HL-60/S4 treated with retinoic acid at 250 ng/mL for 4 days and 3 days (cell line): ENCODE measurements around the gene SLC19A2.
"Not testable (repeated sequence)": the region's sequence is repeated elsewhere in the genome, so short reads cannot be mapped to it uniquely, and the experiment has no call there.

Source experiments
- in situ Hi-C: fragments of 300-500 bp; cut with MboI; formaldehyde crosslinking; loops from 2 replicates; pipeline ENCODE4 v1.7.0; 2022; ENCODE audit warnings: low sequenced_read_pairs

SLC19A2 gene

GRCh38 chr1:169511316-169512005 is 25.7 kb upstream of the SLC19A2 start:
- in situ Hi-C loops, result no loop called here

DNA sequence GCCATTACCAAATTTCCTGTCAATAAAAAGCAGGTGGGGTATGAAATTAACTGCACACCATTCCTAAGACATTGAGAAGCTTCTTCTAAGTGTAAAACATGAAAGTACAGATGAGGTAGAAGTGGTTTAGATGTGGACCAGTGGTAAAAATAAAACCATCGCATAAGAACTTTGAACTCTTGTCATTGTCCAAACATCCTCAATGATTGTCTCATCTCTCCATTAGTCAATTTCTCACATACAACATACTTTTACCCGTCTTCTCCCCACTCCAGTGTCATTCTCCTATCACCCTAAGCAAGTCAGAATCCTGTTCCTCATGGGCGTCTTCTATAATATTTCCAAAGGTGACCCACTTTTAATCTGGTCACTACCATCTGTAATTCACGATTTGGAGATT is 24.3 kb upstream of the SLC19A2 start:
- in situ Hi-C loops, result no loop called here

GRCh38 chr1:169509354-169509753 is 23.6 kb upstream of the SLC19A2 start:
- in situ Hi-C loops, result no loop called here

DNA sequence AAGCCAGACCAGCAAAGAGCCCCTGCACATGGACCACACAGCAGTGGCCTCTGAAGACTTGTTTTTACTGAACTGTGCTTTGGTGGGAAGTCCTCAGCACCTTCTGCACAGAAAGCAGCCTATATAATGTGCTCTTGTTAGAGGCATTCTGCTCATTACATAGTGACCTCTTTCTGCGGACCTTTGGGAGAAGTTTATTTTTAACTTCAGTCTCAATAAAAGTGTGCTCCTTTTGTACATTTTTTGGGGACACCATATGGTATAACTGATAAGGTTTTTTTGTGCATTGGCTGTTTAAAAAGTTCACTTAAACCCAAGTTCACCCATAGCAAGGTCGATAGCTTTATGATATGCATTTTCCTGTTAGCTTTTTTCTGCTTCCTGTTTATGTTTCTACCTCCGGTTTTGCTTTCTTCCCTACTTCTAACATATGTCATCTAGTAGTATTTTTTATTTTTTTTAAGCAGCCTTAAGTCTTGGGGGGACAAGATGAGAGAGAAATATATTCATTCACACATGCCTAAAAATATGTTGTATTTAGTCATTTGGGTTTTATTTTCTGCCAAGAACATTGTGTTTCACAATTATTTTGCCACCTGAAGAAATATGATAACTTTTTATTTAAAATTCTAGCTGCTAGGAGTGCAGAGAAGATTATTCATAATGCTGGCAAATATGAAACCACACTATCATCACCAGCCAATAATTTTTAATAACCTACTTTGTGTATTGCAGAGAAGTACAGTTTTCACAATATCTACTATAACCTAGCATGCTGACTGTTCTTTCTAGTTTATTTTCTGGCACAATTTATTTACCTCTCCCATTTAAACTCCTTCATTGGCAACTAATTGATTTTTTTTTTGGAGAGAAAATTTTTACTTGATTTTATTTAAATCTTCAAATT is 22.9 kb upstream of the SLC19A2 start:
- in situ Hi-C loops, result no loop called here

DNA sequence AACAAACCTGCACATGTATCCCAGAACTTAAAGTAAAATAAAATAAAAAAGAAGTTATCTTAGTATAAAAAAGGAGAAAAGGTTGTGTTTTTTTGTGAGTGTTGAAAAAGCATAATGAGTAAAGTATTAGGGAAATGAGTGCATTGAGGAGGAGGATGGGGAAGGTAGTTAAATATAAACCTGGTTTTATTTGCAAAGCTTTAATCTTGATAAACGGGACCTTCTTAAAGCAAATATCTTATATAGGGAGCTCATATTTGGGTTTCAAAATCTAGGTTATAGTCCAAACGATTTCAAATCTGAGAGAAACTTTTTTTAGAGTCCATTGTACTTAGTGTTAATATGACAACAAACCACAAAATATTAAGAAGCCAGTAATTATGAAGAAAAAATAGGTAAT is 21.7 kb upstream of the SLC19A2 start:
- in situ Hi-C loops, result no loop called here

GRCh38 chr1:169503601-169504000 is 17.9 kb upstream of the SLC19A2 start:
- in situ Hi-C loops, result not testable (repeated sequence)

GRCh38 chr1:169499807-169500206 is 14.1 kb upstream of the SLC19A2 start:
- in situ Hi-C loops, result no loop called here

DNA sequence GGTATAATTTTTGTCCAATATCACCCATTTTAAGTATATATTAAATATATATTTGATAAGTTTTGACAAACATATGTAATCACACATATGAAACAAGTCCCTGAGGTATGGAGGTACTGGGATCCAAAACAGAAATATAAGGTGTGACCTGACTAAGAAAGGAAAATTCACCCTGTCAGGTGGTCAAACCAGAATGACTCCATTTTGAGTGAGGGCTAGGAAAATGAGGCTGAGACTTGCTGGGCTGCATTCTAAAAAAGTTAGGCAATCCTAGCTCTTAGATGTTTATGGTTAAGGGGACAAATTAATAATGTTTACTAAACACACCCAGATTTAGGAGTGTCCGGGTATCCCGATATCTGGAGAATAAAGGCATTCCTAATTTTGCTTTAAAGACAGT is 11.6 kb upstream of the SLC19A2 start:
- in situ Hi-C loops, result no loop called here

DNA sequence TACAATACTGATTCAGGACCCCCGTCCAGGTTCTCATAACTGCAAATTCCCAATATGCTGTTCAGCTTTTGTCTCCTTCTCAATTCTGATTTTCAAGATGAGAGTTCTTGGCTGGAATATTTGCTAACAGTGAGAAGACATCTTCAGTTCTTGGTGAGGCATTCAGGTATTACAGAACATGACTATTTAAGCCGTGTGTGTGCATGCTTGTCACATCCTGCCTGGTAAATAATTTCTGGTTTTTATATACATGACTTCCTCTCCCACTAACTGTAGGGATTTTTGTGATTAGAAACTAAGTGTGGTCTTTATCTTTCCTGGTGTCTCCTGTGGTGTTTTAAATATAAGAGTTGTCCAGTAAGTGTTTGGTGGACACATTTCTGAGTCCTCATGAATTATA is 10.2 kb upstream of the SLC19A2 start:
- in situ Hi-C loops, result no loop called here

DNA sequence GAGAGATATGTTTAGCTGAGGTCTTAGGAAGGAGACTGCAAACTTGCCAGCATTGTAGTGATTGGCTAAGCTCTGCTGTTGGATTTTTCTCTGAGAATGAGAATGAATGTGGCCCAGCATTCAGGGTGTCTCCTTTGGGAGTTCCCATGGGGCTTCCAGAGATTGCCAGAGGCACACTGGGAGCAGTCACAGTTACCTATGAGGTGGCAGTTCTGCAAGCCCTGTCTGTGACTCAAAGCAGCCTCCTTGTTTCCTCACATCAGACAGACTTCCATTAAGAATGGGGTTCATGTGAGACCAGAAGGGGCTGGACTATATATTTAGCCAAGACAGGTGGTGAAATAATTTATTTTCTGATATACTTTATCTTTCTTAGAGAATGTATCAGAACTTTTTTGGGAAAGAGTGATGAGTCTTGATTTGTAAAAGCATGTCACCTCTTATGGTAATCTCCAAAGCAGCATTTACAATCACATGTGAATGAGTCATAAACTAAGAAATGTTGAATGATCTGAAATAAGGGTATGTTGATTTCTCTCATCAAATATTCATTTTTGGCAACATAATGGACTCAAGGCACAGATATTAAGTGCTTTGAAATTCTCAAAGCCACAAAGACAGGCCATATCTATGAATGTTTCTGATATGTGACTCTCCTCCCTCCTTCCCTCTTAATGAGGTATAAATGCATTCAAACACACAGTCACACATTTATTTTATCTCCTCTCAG is 9.5 kb upstream of the SLC19A2 start:
- in situ Hi-C loops, result no loop called here

- in situ Hi-C loops, result no loop called here
Measured at GRCh38 chr1:169494343-169494742, 8.6 kb upstream of the SLC19A2 start.

DNA sequence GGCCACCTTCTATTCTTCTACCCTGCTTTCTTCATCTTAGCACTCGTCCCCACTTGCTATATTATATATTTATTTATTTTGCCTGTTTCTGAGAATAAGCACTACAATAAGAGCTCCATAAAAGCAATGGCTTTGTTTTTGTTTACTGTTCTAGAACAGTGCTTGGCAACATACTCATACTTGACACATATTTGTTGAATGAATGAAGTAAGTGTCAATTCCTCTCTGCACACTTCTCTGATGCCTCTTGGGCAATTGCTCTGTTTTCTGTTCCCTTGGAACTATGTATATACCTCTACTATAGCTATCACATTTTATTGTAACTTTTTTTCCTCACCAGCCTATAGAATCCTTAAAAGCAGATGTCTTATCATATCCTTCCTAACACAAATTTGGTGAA is 7.5 kb upstream of the SLC19A2 start:
- in situ Hi-C loops, result no loop called here

DNA sequence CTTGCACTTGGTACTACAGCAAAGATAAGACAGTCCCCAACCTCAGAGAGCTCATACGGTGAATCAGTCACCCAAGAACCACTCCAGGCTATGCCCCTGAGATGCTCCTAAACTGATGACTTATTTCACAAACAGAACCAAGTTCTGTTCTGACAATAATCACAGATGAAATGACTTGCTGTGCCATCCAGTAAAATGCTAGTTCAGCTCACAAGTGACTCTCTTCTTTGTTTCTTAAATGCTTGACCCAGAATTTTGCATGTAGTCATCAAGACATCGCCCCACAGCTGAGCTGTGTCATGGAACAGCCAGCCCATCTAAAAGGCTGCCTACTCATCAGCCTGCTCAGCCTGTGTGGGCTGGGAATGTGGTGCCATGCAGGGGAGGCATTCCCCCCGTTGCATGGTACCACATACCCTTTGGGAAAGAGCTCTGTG is 6.1 kb upstream of the SLC19A2 start:
- in situ Hi-C loops, result no loop called here

GRCh38 chr1:169488157-169488556 is 2.4 kb upstream of the SLC19A2 start:
- in situ Hi-C loops, result no loop called here

GRCh38 chr1:169487561-169487960 is 1.8 kb upstream of the SLC19A2 start:
- in situ Hi-C loops, result no loop called here

- in situ Hi-C loops, result no loop called here
Measured at GRCh38 chr1:169487133-169487532, 1.4 kb upstream of the SLC19A2 start.

- in situ Hi-C loops, result no loop called here
Measured at GRCh38 chr1:169486281-169487051, 722 bp upstream of the SLC19A2 start.

GRCh38 chr1:169484683-169485430 is 887 bp downstream of the SLC19A2 start:
- in situ Hi-C loops, result no loop called here

DNA sequence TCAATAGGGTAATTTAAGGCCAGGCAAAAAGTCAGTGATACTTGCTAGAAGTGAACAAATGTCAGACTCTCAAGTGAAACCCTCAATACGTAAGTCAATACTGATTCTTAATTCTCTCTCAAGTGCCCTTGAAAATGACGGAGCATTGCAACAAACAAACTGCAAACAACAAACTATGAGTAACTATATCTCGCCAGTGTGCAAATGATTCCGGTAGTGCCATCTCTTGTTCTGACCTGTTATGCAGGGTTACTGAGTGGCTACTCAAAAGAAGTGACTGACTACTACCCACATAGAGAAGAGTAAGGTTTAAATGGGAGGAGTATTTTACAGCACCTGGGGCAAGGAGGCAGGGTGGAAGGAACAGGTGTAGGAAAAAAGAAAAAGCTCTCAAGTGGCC is 1.6 kb downstream of the SLC19A2 start:
- in situ Hi-C loops, result no loop called here

DNA sequence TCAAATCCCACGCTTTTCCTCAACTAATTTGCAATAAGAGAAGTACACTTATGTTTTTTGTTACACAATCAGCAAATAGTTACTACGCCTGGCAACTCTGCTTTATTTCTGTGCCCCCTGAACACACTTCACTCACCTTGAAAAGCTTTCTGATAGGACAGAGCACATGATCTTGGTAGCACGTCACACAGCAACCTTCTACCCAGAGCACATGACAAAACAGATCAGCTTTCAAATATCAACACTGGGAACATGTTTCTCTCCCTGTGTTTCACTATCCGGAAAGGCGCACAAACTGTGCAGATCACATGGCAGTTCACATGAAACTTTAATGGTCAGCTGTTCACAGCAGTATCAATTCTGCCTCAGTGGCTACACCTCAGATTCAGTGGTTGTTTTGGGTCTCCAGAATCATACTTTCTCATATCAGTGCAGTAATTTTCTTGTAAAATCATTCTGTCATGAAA is 2.2 kb downstream of the SLC19A2 start:
- in situ Hi-C loops, result no loop called here
